Effector memory CD8-positive, alpha-beta T cell (primary cell): Measurements from ENCODE around the gene PCDHGB7.
"Not testable (repeated sequence)": the region's sequence is repeated elsewhere in the genome, so short reads cannot be mapped to it uniquely, and the experiment has no call there.

ENCODE experiments used
- ATAC-seq: fragments of 150-1000 bp; cut with Tn5 transposase; replicated peaks from 2 replicates; pipeline ENCODE4 v1.10.0; 2021; ENCODE audit warnings: mild to moderate bottlenecking, moderate library complexity
- DNase-seq, 3 experiments: peaks; one replicate each; pipeline ENCODE4 v3.0.0; 2021
- H3K27ac Mint-ChIP-seq, 2 donors: one replicate each; pipeline ENCODE4 v1.8.0; 2022; ENCODE audit warnings: mild to moderate bottlenecking in 2 of 2, mixed read lengths in 2 of 2, moderate library complexity in 2 of 2
- H3K27me3 Mint-ChIP-seq, 2 donors: one replicate each; pipeline ENCODE4 v1.8.0; 2022; ENCODE audit warnings: mixed read lengths in 2 of 2
- H3K36me3 Mint-ChIP-seq: one replicate; pipeline ENCODE4 v1.8.0; 2022; ENCODE audit warnings: mild to moderate bottlenecking, moderate library complexity, mixed read lengths; ENCODE audit not compliant: insufficient read depth
- H3K4me1 Mint-ChIP-seq, 2 donors: one replicate each; pipeline ENCODE4 v1.8.0; 2022; ENCODE audit warnings: low read depth in 2 of 2, mixed read lengths in 2 of 2
- H3K4me3 Mint-ChIP-seq, 2 donors: one replicate each; pipeline ENCODE4 v1.8.0; 2022; ENCODE audit warnings: mild to moderate bottlenecking in 2 of 2, mixed read lengths in 2 of 2, moderate library complexity in 2 of 2
- H3K9me3 Mint-ChIP-seq, 2 donors: one replicate each; pipeline ENCODE4 v1.8.0; 2022; ENCODE audit warnings: mixed read lengths in 2 of 2

PCDHGB7 gene

DNA sequence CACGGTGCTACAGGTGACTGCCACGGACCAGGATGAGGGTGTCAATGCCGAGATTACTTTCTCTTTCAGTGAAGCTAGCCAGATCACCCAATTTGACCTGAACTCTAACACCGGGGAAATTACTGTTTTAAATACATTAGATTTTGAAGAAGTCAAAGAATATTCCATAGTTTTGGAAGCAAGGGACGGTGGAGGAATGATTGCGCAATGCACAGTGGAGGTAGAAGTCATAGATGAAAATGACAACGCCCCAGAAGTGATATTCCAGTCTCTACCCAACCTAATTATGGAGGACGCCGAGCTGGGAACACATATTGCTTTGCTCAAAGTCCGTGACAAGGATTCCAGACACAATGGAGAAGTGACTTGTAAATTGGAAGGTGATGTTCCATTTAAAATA is 28.8 kb upstream of the PCDHGB7 start:
- ATAC-seq (no peak), DNase-seq (no peak)
- Mint-ChIP-seq H3K9me3 (peaks cover 4 to 17% of the 10 kb centered on the region in 2 donors), H3K4me1 (peaks cover 0 to 3% of the 10 kb centered on the region in 2 donors), H3K4me3 (no peak overlapping the region), H3K27ac (no peak overlapping the region), H3K27me3 (peaks cover 54 to 87% of the 10 kb centered on the region in 2 donors), H3K36me3 (peaks cover 2% of the 10 kb centered on the region)

DNA sequence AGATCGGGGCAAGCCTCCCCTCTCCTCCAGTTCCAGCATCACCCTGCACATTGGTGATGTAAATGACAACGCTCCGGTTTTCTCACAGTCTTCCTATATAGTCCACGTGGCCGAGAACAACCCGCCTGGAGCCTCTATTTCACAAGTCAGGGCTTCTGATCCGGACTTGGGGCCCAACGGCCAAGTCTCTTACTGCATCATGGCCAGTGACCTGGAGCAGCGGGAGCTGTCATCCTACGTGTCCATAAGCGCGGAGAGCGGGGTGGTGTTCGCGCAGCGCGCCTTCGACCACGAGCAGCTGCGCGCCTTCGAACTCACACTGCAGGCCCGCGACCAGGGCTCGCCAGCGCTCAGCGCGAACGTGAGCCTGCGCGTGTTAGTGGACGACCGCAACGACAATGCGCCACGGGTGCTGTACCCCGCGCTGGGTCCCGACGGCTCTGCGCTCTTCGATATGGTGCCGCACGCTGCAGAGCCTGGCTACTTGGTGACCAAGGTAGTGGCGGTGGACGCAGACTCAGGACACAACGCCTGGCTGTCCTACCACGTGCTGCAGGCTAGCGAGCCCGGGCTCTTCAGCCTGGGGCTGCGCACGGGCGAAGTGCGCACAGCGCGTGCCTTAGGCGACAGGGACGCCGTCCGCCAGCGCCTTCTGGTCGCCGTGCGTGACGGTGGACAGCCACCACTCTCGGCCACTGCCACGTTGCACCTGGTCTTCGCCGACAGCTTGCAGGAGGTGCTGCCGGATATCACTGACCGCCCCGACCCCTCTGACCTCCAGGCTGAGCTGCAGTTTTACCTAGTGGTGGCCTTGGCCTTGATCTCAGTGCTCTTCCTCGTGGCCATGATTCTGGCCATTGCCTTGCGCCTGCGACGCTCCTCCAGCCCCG is 28.1 kb upstream of the PCDHGB7 start:
- Mint-ChIP-seq H3K9me3 (peaks cover 6 to 24% of the 10 kb centered on the region in 2 donors), H3K36me3 (peaks cover 6% of the 10 kb centered on the region), H3K27me3 (peaks cover 54 to 87% of the 10 kb centered on the region in 2 donors), H3K27ac (no peak overlapping the region), H3K4me1 (peaks cover 0 to 3% of the 10 kb centered on the region in 2 donors), H3K4me3 (no peak overlapping the region)
- no peak for DNase-seq
- ATAC-seq: no peak

- H3K36me3 Mint-ChIP-seq: peaks cover 7% of the 10 kb centered on the region
- H3K27ac Mint-ChIP-seq: no peak within 1 kb of the TSS
- ATAC-seq: no peak
- H3K4me1 Mint-ChIP-seq: peaks cover 0 to 3% of the 10 kb centered on the region in 2 donors
- no peak for DNase-seq
- no peak within 1 kb of the TSS for H3K4me3 Mint-ChIP-seq
- H3K27me3 Mint-ChIP-seq: peaks cover 36 to 80% of the 10 kb centered on the region in 2 donors
- peaks cover 6 to 14% of the 10 kb centered on the region in 2 donors for H3K9me3 Mint-ChIP-seq
These were observed 24.9 kb upstream of the PCDHGB7 start, which contains the start of gene PCDHGA8 for GRCh38 chr5:141392429-141393198. Gene PCDHGA8, plus strand, starts transcription at chr5:141392633. Its CDS starts 181 bp downstream, at chr5:141392814.

DNA sequence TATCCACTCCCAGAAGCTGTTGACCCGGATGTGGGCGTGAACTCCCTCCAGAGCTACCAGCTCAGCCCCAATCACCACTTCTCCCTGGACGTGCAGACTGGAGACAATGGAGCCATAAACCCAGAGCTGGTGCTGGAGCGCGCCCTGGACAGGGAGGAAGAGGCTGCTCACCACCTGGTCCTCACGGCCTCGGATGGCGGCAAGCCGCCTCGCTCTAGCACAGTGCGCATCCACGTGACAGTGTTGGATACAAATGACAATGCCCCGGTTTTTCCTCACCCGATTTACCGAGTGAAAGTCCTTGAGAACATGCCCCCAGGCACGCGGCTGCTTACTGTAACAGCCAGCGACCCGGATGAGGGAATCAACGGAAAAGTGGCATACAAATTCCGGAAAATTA is 24.2 kb upstream of the PCDHGB7 start:
- Mint-ChIP-seq H3K36me3 (peaks cover 10% of the 10 kb centered on the region), H3K9me3 (peaks cover 6 to 14% of the 10 kb centered on the region in 2 donors), H3K27ac (no peak overlapping the region), H3K27me3 (peaks cover 34 to 78% of the 10 kb centered on the region in 2 donors), H3K4me3 (no peak overlapping the region), H3K4me1 (peaks cover 0 to 3% of the 10 kb centered on the region in 2 donors)
- ATAC-seq (no peak), DNase-seq (no peak)

GRCh38 chr5:141394401-141395187 is 22.9 kb upstream of the PCDHGB7 start:
- Mint-ChIP-seq H3K27me3 (peaks cover 36 to 77% of the 10 kb centered on the region in 2 donors), H3K9me3 (peaks cover 5 to 14% of the 10 kb centered on the region in 2 donors)
- DNase-seq, H3K4me1 Mint-ChIP-seq, ATAC-seq, H3K36me3 Mint-ChIP-seq, H3K4me3 Mint-ChIP-seq, H3K27ac Mint-ChIP-seq: not testable (repeated sequence)

DNA sequence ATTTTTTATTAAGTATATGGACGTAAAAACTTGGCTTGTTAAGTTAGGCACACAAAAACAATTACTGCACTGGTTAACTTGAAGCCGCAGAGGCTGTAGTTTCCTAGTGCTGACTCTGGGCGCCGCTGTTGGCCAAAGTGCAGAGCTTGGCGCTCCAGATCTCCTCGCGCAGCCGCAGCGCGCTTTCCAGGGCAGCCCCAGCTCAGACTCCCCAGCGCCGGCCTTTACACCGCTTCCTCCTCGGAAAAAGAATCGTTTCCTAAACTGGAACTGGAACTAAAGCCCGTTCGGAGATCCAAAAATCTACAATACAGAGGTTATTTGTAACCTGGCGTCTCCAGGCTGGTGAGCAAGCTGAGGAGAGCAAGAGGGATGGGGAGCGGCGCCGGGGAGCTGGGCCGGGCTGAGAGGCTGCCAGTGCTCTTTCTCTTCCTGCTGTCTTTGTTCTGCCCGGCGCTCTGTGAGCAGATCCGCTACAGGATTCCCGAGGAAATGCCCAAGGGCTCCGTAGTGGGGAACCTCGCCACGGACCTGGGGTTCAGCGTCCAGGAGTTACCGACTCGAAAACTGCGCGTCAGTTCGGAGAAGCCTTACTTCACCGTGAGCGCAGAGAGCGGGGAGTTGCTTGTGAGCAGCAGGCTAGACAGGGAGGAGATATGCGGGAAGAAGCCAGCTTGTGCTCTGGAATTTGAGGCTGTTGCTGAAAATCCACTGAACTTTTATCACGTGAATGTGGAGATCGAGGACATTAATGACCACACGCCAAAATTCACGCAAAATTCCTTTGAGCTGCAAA is 19.5 kb upstream of the PCDHGB7 start, which contains the start of gene PCDHGB5:
TSS of gene PCDHGB5 (plus strand) at position 192 of the 796 bp plus-strand sequence. CDS start at position 373, 181 bp downstream.
- peaks cover 44 to 77% of the 10 kb centered on the region in 2 donors for H3K27me3 Mint-ChIP-seq
- not testable (repeated sequence) for H3K36me3 Mint-ChIP-seq, H3K9me3 Mint-ChIP-seq, H3K4me1 Mint-ChIP-seq, DNase-seq, H3K27ac Mint-ChIP-seq
- H3K4me3 Mint-ChIP-seq: peak within 1 kb of the TSS; percentile 31 to 53
- ATAC-seq: peak; percentile 77

DNA sequence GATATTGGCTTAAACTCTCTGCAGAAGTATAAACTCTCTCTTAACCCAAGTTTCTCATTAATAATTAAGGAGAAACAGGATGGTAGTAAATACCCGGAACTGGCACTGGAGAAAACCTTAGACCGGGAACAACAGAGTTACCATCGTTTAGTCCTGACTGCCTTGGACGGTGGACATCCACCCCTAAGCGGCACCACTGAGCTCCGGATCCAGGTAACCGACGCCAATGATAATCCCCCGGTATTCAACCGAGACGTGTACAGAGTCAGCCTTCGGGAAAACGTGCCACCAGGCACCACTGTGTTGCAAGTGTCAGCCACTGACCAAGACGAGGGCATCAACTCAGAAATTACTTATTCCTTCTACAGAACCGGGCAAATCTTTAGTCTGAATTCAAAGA is 18.9 kb upstream of the PCDHGB7 start:
- Mint-ChIP-seq H3K27ac (no peak overlapping the region), H3K27me3 (peaks cover 48 to 77% of the 10 kb centered on the region in 2 donors), H3K4me1 (peaks cover 0 to 3% of the 10 kb centered on the region in 2 donors), H3K36me3 (peaks cover 8% of the 10 kb centered on the region), H3K4me3 (no peak overlapping the region), H3K9me3 (peaks cover 7% of the 10 kb centered on the region in 2 donors)
- no peak for DNase-seq
- no peak for ATAC-seq

DNA sequence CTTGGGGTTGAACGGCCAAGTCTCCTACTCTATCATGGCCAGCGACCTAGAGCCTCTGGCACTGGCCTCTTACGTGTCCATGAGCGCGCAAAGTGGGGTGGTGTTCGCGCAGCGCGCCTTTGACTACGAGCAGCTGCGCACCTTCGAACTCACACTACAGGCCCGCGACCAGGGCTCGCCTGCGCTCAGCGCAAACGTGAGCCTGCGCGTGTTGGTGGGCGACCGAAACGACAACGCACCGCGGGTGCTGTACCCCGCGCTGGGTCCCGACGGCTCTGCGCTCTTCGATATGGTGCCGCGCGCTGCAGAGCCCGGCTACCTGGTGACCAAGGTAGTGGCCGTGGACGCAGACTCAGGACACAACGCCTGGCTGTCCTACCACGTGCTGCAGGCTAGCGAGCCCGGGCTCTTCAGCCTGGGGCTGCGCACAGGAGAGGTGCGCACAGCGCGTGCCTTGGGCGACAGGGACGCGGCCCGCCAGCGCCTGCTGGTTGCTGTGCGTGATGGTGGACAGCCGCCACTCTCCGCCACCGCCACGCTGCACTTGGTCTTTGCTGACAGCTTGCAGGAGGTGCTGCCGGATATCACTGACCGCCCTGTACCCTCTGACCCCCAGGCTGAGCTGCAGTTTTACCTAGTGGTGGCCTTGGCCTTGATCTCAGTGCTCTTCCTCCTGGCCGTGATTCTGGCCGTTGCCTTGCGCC is 17.8 kb upstream of the PCDHGB7 start:
- H3K4me3 Mint-ChIP-seq: no peak overlapping the region

GRCh38 chr5:141402553-141403243 is 14.8 kb upstream of the PCDHGB7 start, which contains the start of gene PCDHGA9:
Gene PCDHGA9, plus strand, starts transcription at chr5:141402778. Its CDS starts 175 bp downstream, at chr5:141402953.
- ATAC-seq (no peak), DNase-seq (no peak)
- Mint-ChIP-seq H3K27me3 (peaks cover 61 to 79% of the 10 kb centered on the region in 2 donors), H3K4me1 (peaks cover 0 to 3% of the 10 kb centered on the region in 2 donors), H3K36me3 (peaks cover 2% of the 10 kb centered on the region), H3K9me3 (peaks cover 0 to 5% of the 10 kb centered on the region in 2 donors), H3K27ac (no peak within 1 kb of the TSS), H3K4me3 (peak within 1 kb of the TSS; percentile 29 to 51)

More for the DNA sequence above, 17.8 kb upstream of the PCDHGB7 start:
- H3K36me3 Mint-ChIP-seq: peaks cover 4% of the 10 kb centered on the region
- no peak overlapping the region for H3K27ac Mint-ChIP-seq
- peaks cover 50 to 77% of the 10 kb centered on the region in 2 donors for H3K27me3 Mint-ChIP-seq
- ATAC-seq (no peak), DNase-seq (no peak)
- H3K9me3 Mint-ChIP-seq: peaks cover 0 to 5% of the 10 kb centered on the region in 2 donors
- peaks cover 0 to 3% of the 10 kb centered on the region in 2 donors for H3K4me1 Mint-ChIP-seq

GRCh38 chr5:141403387-141403786 is 14.1 kb upstream of the PCDHGB7 start:
- H3K27ac Mint-ChIP-seq: no peak overlapping the region
- H3K9me3 Mint-ChIP-seq: peaks cover 0 to 5% of the 10 kb centered on the region in 2 donors
- H3K36me3 Mint-ChIP-seq: no peaks in the 10 kb centered on the region
- peaks cover 66 to 86% of the 10 kb centered on the region in 2 donors for H3K27me3 Mint-ChIP-seq
- H3K4me1 Mint-ChIP-seq: peaks cover 0 to 3% of the 10 kb centered on the region in 2 donors
- ATAC-seq (no peak), DNase-seq (no peak)
- peak overlapping the region in 1 of 2 donors; percentile 29 for H3K4me3 Mint-ChIP-seq

GRCh38 chr5:141407790-141408505 is 9.5 kb upstream of the PCDHGB7 start, which contains the start of gene PCDHGB6:
Gene PCDHGB6, plus strand, starts transcription at chr5:141408021. Its CDS starts 182 bp downstream, at chr5:141408203.
- Mint-ChIP-seq H3K4me3 (peak within 1 kb of the TSS; percentile 23 to 48), H3K27me3 (peaks cover 55 to 73% of the 10 kb centered on the region in 2 donors)
- not testable (repeated sequence) for H3K9me3 Mint-ChIP-seq, ATAC-seq, H3K36me3 Mint-ChIP-seq, H3K4me1 Mint-ChIP-seq, H3K27ac Mint-ChIP-seq, DNase-seq
